Measurements from ENCODE around the gene STAT4.

Gene STAT4

GRCh38 chr2:191081411-191082155 lies 69.2 kb downstream of the STAT4 start:
- DNase-seq (ENCODE audit: low spot score), result no peak

DNA sequence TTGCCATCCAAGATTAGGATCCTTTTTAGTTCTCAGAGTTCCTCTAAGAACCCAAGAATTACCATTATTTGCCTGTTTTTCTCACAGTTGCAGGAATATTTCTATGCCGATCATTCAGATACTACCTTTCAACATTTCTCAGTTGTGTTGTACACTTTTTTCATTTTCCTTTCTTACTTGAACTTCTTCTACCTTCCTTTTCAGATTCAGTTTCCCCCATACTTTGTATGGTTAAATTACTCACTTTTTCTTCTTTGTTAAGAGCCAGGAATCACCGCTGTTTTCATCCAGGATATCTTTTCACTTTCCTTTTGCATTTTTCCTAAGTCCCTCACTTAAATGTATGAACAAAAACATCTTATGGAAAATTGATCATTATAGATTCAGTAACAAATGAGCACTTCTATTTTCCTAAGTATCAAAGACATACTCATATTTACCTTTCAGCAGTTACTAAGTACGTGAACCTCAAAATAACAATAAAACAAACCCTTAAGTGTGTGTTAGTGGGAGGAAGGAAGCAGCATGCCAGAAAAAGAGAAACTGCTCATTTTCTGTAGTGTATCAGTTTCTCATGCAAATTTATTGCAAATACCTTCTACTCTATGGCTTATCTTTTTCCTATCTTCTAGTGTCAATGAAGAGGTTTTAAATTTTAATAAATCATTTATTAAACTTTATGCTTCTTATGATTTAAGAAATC lies 72.5 kb downstream of the STAT4 start:
- no peak for DNase-seq (ENCODE audit: low spot score)

- no peak for DNase-seq (ENCODE audit: low spot score)
Measured at GRCh38 chr2:191070276-191070675, 80.5 kb downstream of the STAT4 start.

DNA sequence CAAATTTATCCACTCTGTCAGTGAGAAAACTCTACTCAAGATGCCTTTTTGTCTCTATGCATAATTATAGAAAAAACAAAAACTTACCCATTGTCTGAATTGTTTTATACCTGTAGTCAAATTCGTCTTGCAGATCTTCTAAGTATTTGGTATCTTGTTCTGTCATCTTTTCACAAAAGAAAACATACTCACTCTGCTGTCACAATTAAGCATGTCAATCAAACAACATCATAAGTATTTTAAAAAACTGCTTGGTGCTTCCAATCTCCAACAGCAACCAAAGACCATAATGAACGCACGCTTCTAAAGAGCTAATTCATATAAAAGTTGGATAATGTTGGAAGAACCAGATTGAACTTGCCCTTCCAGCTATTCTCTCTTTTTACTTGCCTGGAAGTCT lies 81.2 kb downstream of the STAT4 start:
- no peak for DNase-seq (ENCODE audit: low spot score)

DNA sequence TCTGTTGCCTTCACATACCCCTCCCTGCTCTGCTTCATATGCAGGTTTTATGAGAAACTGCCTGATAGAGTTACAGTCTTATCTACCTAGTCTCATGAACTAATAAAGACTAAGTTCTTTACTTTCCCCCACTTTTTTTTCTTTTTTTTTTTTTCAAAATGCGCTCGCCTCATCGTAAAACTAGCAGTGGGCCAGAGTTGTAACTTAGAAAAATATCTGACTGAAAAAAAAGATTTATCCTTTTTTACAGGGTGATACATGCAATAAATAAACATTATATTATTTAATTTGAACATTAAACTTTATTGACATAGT lies 83.9 kb downstream of the STAT4 start:
- DNase-seq (ENCODE audit: low spot score), result no peak

- DNase-seq (ENCODE audit: low spot score), result no peak
Measured at GRCh38 chr2:191066197-191066918, 84.4 kb downstream of the STAT4 start.

- no peak for DNase-seq (ENCODE audit: low spot score)
Measured at GRCh38 chr2:191065785-191066184, 85.0 kb downstream of the STAT4 start.

DNA sequence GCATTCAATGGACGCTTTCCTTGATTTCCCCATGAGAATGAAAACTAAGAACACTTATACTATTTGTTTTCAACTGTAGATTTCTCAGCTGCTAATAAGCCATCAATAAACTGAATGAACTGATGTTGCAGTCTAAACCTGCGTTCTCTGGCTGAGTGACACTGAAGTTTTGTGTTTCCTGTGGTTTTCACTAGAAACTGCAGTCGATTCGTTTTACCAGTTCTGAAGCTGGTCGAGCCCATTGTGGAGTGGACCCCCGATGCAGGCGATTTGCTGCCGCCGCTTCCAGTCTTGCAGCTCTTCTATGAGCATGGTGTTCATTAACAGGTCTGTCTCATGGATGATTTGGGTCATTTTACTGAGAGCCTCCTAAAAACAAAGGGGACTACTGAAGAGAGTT lies 86.2 kb downstream of the STAT4 start:
- DNase-seq (ENCODE audit: low spot score), result no peak

DNA sequence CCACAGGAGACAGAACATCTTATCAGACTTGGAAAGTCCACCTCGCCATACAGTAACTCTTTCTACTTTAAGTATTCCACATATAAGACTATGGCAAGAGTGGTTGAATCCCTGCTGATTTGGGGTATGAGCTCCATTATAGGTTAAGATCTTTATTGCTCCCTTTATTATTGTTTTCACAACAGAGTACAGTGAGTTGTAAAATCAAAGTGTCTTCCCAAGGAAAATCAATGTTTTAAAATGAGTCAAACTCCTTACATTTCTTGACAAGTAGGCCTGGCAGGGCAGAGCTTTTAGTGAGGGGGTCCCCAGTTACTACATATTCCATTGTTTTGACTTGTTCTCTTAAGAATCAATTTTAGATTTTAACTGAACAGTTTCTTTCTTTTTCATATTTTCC lies 87.2 kb downstream of the STAT4 start:
- no peak for DNase-seq (ENCODE audit: low spot score)

DNA sequence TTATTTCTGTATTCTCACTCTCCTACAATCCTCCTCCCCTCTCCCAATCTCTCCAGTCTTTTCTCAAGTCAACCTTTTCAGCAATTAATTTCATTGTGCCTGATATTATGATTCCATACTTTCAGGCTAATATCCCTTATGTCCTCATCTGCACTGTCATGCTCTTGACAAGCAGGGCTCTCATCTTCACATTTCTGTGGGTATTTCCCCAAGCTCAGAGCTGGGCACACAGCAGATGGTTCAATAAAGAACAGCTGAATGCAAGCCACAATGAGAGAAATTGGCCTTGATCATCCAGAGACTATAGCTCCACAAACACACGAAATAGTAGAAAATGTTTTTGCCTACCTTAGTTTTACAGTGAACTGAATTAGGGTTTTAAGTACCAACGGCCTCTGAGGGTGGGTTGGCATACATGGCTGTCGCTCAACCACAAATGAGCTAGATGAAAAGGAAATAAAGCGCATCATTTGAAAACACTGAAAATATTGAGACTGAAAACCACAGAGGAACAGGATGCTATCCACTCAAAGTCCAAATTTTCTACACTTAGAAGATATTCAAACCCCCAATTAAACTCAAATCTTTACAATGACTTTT lies 89.3 kb downstream of the STAT4 start:
- DNase-seq (ENCODE audit: low spot score), result no peak

DNA sequence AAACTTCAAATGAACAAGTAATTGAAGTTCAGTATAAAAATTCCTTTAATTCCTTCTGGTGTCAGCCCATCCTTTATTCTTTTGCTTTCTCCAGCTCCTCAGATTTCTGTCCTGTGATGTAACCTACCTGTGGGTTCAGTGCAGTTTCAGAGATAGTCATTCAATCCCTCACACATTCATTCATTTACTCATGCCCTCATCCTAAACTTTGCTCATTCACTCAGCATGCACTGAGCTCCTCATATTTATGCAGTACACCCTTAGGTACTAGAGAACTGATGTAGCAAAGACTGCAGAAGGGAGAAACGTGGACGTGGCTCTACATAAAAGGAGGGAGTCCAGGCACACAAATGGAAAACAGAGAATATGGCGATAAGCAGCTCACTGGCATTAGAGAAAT lies 91.5 kb downstream of the STAT4 start:
- no peak for DNase-seq (ENCODE audit: low spot score)

- no peak for DNase-seq (ENCODE audit: low spot score)
Measured at GRCh38 chr2:191056228-191056627, 94.6 kb downstream of the STAT4 start.

GRCh38 chr2:191053256-191053655 lies 97.5 kb downstream of the STAT4 start:
- no peak for DNase-seq (ENCODE audit: low spot score)

DNA sequence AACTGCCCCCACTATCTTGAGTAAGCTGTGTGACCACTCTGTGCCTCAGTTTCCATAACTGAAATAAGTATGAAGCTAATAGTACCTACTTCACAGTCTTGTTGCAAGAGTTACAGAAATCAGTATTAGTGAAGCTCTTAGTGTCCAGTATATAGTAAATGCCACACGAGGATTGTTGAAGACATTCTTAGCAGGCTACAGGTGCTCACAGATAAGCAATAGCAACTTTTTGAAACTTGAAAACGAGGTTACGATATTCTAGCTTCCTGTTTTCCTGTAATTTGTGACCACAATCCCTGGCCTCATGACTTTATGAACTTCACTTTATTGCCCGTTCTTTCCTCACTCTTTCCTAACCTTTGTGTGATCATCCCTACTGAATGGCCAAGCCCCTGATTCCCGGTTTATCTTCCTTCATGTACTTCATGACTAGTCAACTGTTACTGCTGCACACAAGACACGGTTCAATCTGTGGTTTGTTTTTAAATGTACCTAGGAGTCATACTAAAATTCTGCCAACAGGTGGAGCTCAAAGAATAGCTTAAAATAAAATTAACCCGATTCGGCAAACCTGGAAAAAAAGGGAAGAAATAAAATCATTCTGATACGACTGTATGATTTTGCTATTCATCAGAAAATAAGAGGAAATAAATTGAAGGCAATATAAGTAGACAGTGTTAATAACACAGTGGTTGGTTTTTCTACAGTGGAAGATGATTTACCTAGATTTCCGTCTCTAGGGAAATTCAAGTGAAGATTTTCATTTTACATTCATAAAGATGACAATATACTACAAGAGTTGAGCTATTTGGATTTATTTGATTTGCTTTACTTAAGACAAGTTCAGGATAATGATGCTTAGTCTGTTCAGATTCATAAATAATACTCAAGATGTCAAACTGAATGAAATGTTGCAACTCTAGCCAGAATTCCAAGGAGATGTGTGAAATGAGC lies 98.7 kb downstream of the STAT4 start:
- DNase-seq (ENCODE audit: low spot score), result peak; percentile 75

- DNase-seq (ENCODE audit: low spot score), result no peak
Measured at GRCh38 chr2:191051177-191051576, 99.6 kb downstream of the STAT4 start.

GRCh38 chr2:191050640-191050987 lies 100.2 kb downstream of the STAT4 start:
- no peak for DNase-seq (ENCODE audit: low spot score)

DNA sequence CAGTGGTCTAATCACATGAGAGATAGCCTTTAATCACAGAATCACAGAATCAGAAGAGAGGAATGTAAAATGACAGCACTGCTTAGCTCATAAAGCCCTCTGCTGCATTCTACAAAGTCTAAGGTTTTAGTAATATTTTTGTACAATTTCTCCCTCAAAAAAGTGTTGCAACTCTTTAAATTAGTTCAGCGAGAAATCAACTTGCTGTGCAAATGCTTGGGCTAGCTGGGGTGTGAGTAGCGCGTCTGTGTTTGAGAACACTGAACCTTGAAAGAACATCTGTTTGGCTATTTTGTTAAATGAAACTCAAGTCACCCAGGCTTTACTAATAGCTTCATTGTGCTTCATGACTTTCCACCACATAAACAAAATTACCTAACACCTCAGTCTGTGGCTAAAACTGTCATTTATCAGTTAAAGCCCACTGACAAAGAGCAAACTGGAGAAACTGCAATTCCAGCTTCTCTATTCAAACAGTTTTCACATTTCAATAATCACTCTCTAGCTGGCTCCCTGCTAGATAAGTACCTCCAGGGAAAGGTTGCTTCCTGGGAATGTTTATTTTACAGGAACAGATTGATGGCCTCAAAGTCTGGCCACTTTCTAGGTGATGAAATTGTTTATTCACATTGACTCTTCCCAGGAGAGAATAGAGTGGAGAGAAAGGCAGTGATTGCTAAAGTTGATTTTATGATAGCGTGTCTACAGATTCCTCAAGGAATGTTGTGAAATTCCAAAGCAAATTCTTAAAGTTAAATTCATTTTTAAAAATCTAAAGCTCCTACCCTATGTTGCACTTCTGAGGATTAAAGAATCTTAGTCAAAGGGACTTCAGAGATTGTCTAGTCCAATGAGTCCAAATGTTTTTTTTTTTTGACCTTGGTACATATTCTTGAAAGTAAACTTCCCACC lies 100.8 kb downstream of the STAT4 start:
- DNase-seq (ENCODE audit: low spot score), result peak; percentile 43

GRCh38 chr2:191048073-191048472 lies 102.7 kb downstream of the STAT4 start:
- DNase-seq (ENCODE audit: low spot score), result no peak

DNA sequence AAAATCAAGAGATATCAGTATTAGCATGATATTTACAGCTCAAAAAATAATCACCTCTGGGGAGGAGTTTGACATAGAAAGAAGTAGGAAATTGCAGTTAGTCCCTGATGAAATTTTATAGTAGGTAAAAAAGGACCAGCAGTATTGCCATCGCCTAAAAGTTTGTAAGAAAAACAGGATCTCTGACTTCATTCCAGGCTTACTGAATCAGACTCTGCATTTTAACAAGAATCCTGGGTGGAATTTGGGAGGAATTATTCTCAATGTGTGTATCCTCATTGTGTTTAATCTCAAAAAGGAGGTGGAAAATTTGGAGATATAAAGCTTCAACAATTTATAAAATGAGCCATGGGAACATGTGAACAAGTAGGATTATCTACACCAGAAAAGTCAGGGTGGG lies 105.7 kb downstream of the STAT4 start:
- DNase-seq (ENCODE audit: low spot score), result no peak

- no peak for DNase-seq (ENCODE audit: low spot score)
Measured at GRCh38 chr2:191043438-191043837, 107.4 kb downstream of the STAT4 start.

Data from NAMALWA (cell line).